GM19467 (cell line): ENCODE data around the gene ULK2.

Experiments
- ATAC-seq: cut with Tn5 transposase; IDR thresholded peaks from one replicate; pipeline ENCODE4 v1.9.1; 2021; ENCODE audit warnings: mild to moderate bottlenecking, moderate library complexity; ENCODE audit not compliant: unreplicated experiment

The ULK2 gene

GRCh38 chr17:19728084-19728495 is 139.6 kb downstream of the ULK2 start:
- ATAC-seq = no peak

GRCh38 chr17:19727501-19728078 is 140.1 kb downstream of the ULK2 start:
- ATAC-seq = no peak

DNA sequence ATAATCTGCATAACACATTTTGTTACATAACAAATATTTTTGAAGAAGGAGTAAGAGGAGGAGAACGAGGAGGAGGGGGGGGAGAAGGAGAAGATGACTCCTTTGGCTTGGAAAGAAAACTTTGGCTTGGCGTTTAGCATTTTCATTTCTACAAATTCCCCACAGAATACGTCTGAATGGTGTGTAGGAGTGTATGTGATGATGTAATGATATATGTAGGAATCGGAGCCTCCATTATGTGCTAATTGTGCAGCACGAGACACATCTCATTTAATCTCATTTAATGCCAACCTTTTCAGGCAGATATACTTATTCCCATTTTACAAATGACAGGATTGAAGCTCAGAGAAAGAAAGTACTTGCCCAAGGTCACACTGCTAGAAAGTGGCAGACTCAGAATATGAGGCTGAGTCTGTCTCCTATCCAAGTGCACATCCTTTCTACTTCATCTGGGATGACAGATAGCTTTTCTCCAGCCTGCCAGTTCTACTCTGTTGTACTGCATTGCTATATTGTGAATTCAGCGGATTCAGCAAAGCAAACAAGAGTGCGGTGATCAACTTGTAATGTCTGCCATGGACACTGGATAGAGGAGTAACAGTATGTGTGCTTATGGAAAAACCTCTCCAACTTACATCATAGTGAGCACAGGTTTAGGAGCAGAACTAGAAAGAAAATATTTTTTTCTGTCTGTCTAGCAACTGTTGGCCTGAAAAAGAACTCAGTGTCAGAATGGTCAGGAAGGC is 140.9 kb downstream of the ULK2 start:
- no peak for ATAC-seq

GRCh38 chr17:19725486-19725885 is 142.2 kb downstream of the ULK2 start:
- no peak for ATAC-seq

DNA sequence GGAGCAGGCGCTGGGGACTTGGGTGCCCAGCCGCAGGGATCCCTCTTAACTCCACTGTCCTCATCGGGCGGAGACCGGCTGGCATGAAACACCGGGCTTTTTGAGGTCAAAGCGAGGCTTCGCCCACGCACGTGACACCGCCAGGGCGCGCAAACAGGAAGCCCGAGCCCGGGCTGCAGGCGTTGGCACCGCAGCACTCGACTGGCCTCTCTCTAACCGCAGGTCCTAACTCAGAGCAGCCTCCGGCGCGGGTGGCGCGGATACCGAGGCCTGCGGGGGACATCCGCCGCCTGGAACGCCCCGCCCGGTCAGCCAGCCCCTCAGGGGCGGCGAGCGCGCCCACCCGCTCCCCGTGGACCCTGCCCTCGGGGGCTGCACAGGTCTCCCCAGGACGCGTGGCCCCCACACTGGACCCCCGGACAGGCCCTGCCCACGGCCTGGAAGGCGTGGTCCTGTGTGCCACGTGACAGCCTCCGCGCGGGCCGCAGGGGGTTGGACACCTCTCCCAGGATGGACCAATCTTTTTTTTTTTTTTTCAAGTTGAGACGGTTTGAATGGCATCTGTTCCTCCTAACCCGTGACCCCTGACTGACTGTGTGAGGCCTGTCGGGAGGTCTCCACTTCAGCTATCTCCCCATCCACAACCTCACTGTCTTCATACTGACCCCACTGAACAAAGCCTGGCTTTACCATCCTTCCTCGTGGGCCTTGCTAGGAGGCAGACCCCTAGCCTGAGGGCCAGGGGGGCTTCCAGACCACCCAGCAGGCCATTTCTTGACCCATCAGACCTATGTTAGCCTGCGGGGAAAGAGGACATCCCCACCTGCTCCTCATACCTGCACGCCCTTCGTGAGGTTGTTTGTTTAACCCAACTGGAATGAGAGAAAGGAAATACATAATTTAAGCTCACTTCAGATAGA is 143.0 kb downstream of the ULK2 start:
- ATAC-seq = no peak

DNA sequence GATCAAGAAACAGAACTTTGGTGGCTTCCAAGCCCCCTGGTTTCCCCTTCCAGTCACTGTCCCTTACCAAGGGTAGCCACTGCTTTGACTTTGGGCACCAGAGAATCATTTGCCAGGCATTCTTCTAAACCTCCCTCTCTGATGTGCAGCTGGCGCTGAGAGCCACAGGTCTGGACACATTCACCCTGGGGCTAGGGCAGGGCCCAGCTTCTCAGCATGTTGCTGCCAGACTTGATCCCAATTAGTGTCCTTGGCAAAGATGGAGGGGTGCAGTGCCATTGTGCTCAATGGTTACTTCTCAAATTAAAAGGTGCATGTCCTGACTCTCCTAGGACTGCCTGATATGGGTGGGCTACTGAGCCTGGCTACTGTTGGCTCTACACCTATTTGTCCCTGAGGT is 143.8 kb downstream of the ULK2 start:
- ATAC-seq = no peak
